ENCODE results near the gene MAML2.

- no peak for TF ChIP-seq CTCF (conservative IDR thresholded peaks at IDR 0.05; ENCODE audit: low read depth in 2 of 2)
- TF ChIP-seq ZNF331 (CRISPR knock-in tag; IDR thresholded peaks at IDR 0.05; ENCODE audit: low read depth) = no peak
- no peak for TF ChIP-seq REST (IDR thresholded peaks at IDR 0.05; ENCODE audit: unreplicated experiment)
- no peak for TF ChIP-seq EZH2 (IDR thresholded peaks at IDR 0.05; ENCODE audit: low read depth, unreplicated experiment)
- no peak for TF ChIP-seq POLR2AphosphoS5 (IDR thresholded peaks at IDR 0.05; ENCODE audit: low read depth)
- TF ChIP-seq EZH2phosphoT487 (IDR thresholded peaks at IDR 0.05; ENCODE audit: unreplicated experiment) = no peak
- TF ChIP-seq NANOG (IDR thresholded peaks at IDR 0.05; ENCODE audit: borderline replicate concordance) = no peak
- no peak for TF ChIP-seq ETS1 (IDR thresholded peaks at IDR 0.05)
- no peak for TF ChIP-seq ZNF462 (CRISPR knock-in tag; IDR thresholded peaks at IDR 0.05)
Measured at GRCh38 chr11:96075532-96075959, 267.4 kb downstream of the MAML2 start.

Measured in GM23338 (cell line).